ENCODE results near the gene FBXW8. TPM values are rescaled to one million over a fixed set of nuclear protein-coding genes. Genes with fewer than 3 reads are reported as not detected.

Gene FBXW8
- total RNA-seq, 2 donors from 2014 or later, result 12.6 to 25.0 TPM

GRCh38 chr12:117039891-117040309, 129.2 kb downstream of the FBXW8 start:
- no peaks in the 10 kb centered on the region for H3K27me3 ChIP-seq (replicated peaks; ENCODE audit: insufficient read depth)
- H3K9me3 ChIP-seq, result no peaks in the 10 kb centered on the region
- no peak overlapping the region for H3K27ac ChIP-seq
- TF ChIP-seq CTCF (IDR thresholded peaks at IDR 0.05), result no peak
- ATAC-seq (ENCODE audit: insufficient number of reproducible peaks, low FRiP score, low read depth) (no peak), DNase-seq (ENCODE audit: low spot score) (no peak)
- H3K36me3 ChIP-seq, result no peaks in the 10 kb centered on the region
- H3K4me1 ChIP-seq (ENCODE audit: control insufficient read depth in 1 of 2, low read depth in 2 of 2), result no peaks in the 10 kb centered on the region
- H3K4me3 ChIP-seq, result no peak overlapping the region

- no peak for DNase-seq (ENCODE audit: low spot score)
- no peak for TF ChIP-seq CTCF (IDR thresholded peaks at IDR 0.05)
- H3K9me3 ChIP-seq, result no peaks in the 10 kb centered on the region
These were observed 129.7 kb downstream of the FBXW8 start for GRCh38 chr12:117040496-117040895.

GRCh38 chr12:117041798-117042170, 131.0 kb downstream of the FBXW8 start:
- Histone ChIP-seq H3K27me3 (replicated peaks; ENCODE audit: insufficient read depth) (no peaks in the 10 kb centered on the region), H3K9me3 (no peaks in the 10 kb centered on the region), H3K36me3 (no peaks in the 10 kb centered on the region), H3K4me1 (ENCODE audit: control insufficient read depth in 1 of 2, low read depth in 2 of 2) (no peaks in the 10 kb centered on the region), H3K4me3 (no peak overlapping the region), H3K27ac (no peak overlapping the region)
- TF ChIP-seq CTCF (IDR thresholded peaks at IDR 0.05), result no peak
- no peak for ATAC-seq (ENCODE audit: insufficient number of reproducible peaks, low FRiP score, low read depth)
- no peak for DNase-seq (ENCODE audit: low spot score)

More at GRCh38 chr12:117040496-117040895, 129.7 kb downstream of the FBXW8 start:
- Histone ChIP-seq H3K27ac (no peak overlapping the region), H3K4me1 (ENCODE audit: control insufficient read depth in 1 of 2, low read depth in 2 of 2) (no peaks in the 10 kb centered on the region), H3K27me3 (replicated peaks; ENCODE audit: insufficient read depth) (no peaks in the 10 kb centered on the region), H3K36me3 (no peaks in the 10 kb centered on the region), H3K4me3 (no peak overlapping the region)
- no peak for ATAC-seq (ENCODE audit: insufficient number of reproducible peaks, low FRiP score, low read depth)

GRCh38 chr12:117042171-117042842, 131.6 kb downstream of the FBXW8 start:
- DNase-seq (ENCODE audit: low spot score), result no peak
- no peaks in the 10 kb centered on the region for H3K27me3 ChIP-seq (replicated peaks; ENCODE audit: insufficient read depth)
- H3K4me1 ChIP-seq (ENCODE audit: control insufficient read depth in 1 of 2, low read depth in 2 of 2), result no peaks in the 10 kb centered on the region
- no peak overlapping the region for H3K4me3 ChIP-seq
- H3K27ac ChIP-seq, result no peak overlapping the region
- H3K9me3 ChIP-seq, result no peaks in the 10 kb centered on the region
- no peaks in the 10 kb centered on the region for H3K36me3 ChIP-seq
- no peak for TF ChIP-seq CTCF (IDR thresholded peaks at IDR 0.05)
- ATAC-seq (ENCODE audit: insufficient number of reproducible peaks, low FRiP score, low read depth), result no peak

- H3K36me3 ChIP-seq, result no peaks in the 10 kb centered on the region
- no peaks in the 10 kb centered on the region for H3K9me3 ChIP-seq
- no peaks in the 10 kb centered on the region for H3K27me3 ChIP-seq (replicated peaks; ENCODE audit: insufficient read depth)
- DNase-seq (ENCODE audit: low spot score) (no peak), ATAC-seq (ENCODE audit: insufficient number of reproducible peaks, low FRiP score, low read depth) (no peak)
- no peak overlapping the region for H3K4me3 ChIP-seq
- no peak overlapping the region for H3K27ac ChIP-seq
- peaks cover 0 to 2% of the 10 kb centered on the region in 2 donors for H3K4me1 ChIP-seq (ENCODE audit: control insufficient read depth in 1 of 2, low read depth in 2 of 2)
- no peak for TF ChIP-seq CTCF (IDR thresholded peaks at IDR 0.05)
These were observed 132.1 kb downstream of the FBXW8 start for GRCh38 chr12:117042862-117043261.

Measured in thoracic aorta (tissue), 2 donors.